HT1080 (cell line): Measurements from ENCODE around the gene UNC13C. TPM values are rescaled to one million over a fixed set of nuclear protein-coding genes. Genes with fewer than 3 reads are reported as not detected.
A peak's percentile ranks its signal among the peaks of the same experiment; 100 is the strongest.

Source experiments
- DNase-seq: peaks from one replicate; pipeline ENCODE4 v3.0.0-alpha.2; 2015; ENCODE audit warnings: low read depth
- total RNA-seq: library from RNA; depleted of rRNA; stranded (reverse); fragments of >200 nt; shearing (Covaris generic); gene quantifications from 2 replicates; pipeline ENCODE4 v1.2.3, GENCODE V29; 2014; rRNA removed

The UNC13C gene
- total RNA-seq, 1 experiment from 2014 or later, result 0.03 TPM

DNA sequence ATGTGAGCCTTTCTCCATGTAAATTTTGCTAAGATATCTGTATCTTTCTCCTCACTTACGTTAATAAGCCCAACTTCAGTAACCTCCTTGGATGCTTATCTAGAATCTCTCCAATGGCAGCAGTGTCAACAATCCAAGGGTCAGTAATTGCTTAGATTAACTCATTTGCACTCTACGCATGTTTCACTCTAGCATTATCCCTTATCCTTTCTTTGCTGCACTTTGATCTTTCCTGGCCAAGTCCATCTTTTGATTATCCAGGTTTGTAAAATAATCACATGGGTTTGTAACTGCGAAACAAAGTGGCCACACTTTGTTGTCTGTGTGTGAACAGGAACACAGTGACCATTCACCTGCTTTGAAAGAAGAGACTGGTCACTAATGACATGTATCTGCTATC lies 640.9 kb downstream of the UNC13C start:
- DNase-seq, result no peak

DNA sequence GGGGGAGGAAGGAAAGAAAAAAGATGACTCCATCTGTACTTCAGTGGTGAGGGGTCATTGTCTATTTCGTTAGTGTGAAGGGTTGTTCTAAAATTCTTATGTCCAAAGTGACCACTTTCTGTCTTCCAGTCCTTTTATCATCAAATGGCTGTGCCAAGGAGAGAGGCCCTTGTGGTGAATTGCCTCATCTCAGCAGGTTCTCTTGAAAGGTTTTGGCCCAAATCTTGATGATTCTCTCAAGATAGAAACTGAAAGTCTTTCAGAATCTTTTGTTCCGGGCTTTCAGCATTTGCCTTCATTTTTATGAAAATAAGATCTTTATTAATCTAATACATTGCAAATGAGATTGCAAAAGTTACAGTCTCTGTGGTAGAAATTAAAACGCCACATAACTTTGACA lies 642.7 kb downstream of the UNC13C start:
- no peak for DNase-seq

DNA sequence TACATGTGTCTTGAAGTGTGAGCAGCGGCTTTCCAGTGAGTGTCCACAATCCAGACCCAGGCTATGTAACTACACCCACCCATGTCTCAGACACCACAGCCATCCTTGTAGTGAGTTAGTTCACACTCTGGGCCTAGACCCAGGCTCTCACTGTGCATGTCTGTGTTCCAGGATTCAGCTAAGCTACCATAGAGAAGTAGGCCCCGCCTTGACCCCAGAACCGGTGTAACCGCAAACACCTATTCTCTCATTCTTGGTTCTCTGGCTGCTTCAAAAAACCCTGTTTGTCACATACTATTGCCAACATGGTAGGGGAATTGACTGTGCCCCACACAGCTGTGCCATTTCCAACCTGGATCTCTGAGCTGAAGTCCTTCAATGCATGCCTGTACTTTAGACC lies 657.9 kb downstream of the UNC13C start:
- no peak for DNase-seq

GRCh38 chr15:54638666-54639065 lies 660.4 kb downstream of the UNC13C start:
- peak; percentile 37 for DNase-seq

DNA sequence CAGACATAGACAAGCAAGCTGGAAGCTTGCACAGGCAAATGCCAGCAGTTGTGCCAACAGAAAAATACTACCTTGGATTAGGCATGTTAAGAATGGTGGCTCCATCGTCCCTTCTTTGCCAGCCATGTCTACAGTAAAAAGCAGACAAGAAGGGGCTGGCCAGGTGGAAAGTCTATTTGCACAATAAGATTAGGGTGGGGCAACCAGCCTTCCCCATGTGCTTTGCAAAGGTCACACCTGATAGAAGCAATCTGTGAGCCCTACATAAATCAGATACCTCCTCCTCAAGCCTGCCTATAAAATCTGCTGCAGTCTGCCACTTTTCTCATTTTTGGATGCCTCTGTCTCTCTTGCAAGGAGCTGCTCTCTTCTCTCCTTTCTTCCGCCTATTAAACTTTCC lies 662.6 kb downstream of the UNC13C start:
- no peak for DNase-seq

DNA sequence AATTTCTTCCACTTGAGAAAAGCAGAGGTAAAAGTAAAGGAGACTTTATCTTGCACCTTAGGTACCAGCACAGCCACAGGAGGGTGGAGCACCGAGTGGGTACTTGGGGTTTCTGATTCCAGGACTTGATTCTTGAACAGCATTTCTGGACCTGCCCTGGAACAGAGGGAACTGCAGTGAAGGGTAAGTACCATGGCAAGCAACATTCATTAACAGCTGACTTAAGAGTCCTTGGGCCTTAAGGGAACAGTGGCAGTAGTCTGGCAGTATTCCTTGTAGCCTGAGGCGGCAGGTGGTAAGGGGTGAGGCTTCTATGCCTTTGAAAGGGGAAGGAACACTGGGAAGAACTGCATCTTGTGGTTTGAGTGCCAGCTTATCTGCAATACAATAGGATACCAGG lies 666.6 kb downstream of the UNC13C start:
- no peak for DNase-seq

DNA sequence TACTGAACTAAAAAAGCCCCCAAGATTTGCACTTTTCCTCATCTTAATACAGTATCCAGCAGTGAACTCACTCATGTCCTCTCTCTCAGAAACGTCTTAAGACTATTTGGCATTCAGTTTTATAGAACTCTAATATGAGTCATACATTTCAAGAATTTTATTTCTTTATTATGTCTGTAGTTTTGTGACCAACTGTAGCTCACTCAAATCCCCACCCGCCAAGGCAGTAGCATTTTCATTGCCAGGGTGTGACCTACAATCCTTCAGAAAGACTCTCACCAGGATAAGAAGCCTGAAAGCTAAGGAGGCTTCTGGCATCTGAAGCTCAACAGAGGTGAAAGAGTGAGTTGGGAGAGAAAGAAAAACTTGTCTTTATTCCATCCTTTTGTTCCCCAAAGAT lies 681.4 kb downstream of the UNC13C start:
- no peak for DNase-seq

GRCh38 chr15:54660356-54660755 lies 682.1 kb downstream of the UNC13C start:
- DNase-seq, result peak; percentile 82

GRCh38 chr15:54675241-54675640 lies 697.0 kb downstream of the UNC13C start:
- DNase-seq, result no peak

DNA sequence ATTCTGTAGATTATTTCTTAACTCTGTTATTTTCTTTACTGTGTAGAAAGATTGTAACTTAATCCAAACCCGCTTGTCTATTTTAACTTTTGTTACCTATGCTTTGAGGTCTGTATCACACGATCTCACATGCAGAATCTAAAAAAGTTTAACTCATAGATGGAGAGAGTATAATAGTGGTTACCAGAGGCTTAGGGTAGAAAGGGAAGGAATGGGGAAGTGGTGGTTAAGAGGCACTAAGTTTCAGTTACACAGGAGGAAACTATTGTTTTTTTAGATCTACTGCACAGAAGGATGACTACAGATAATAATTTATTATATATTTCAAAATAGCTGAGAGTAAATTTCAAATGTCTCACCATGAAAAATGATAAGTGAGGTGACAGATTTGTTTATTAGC lies 703.3 kb downstream of the UNC13C start:
- no peak for DNase-seq

Other genes with a start within 250 kb of the UNC13C start
- gene WDR72, start 218.8 kb upstream of the UNC13C start, total RNA-seq, result 0.18 and 0.23 TPM in 2 replicates